H9 (cell line): ENCODE results near the gene ABHD14A. TPM values are rescaled to one million over a fixed set of nuclear protein-coding genes. Genes with fewer than 3 reads are reported as not detected.

Source experiments
- DNase-seq: peaks from one replicate; pipeline ENCODE4 v3.0.0-alpha.2; 2017
- H2AFZ ChIP-seq: one replicate; pipeline ENCODE4 v1.6.1; 2013; ENCODE audit warnings: mild to moderate bottlenecking, low read length, control low read depth, moderate library complexity
- H2AK5ac ChIP-seq: 2 replicates; pipeline ENCODE4 v1.6.1; 2013; ENCODE audit warnings: low read length, control low read depth, mixed read lengths; ENCODE audit not compliant: insufficient read length
- H2BK120ac ChIP-seq: one replicate; pipeline ENCODE4 v1.6.1; 2013; ENCODE audit warnings: low read depth, mild to moderate bottlenecking, low read length, control low read depth, inconsistent platforms; ENCODE audit not compliant: poor library complexity, severe bottlenecking
- H2BK12ac ChIP-seq: 2 replicates; pipeline ENCODE4 v1.6.1; 2013; ENCODE audit warnings: low read length, control low read depth, mixed read lengths, low read depth; ENCODE audit not compliant: insufficient read length
- H2BK15ac ChIP-seq: 2 replicates; pipeline ENCODE4 v1.6.1; 2013; ENCODE audit warnings: low read depth, low read length, control low read depth
- H2BK20ac ChIP-seq: one replicate; pipeline ENCODE4 v1.6.1; 2013; ENCODE audit warnings: low read depth, mild to moderate bottlenecking, low read length, control low read depth, inconsistent platforms; ENCODE audit not compliant: poor library complexity, severe bottlenecking
- H2BK5ac ChIP-seq: 2 replicates; pipeline ENCODE4 v1.6.1; 2013; ENCODE audit warnings: low read length, control low read depth, mixed read lengths; ENCODE audit not compliant: insufficient read length
- H3K14ac ChIP-seq: 2 replicates; pipeline ENCODE4 v1.6.1; 2013; ENCODE audit warnings: low read length, control low read depth; ENCODE audit not compliant: insufficient read depth
- H3K18ac ChIP-seq: 2 replicates; pipeline ENCODE4 v1.6.1; 2013; ENCODE audit warnings: low read depth, mild to moderate bottlenecking, mixed read lengths, low read length, control low read depth; ENCODE audit not compliant: insufficient read length
- H3K23ac ChIP-seq: 2 replicates; pipeline ENCODE4 v1.6.1; 2013; ENCODE audit warnings: low read length, control low read depth, mixed read lengths, low read depth; ENCODE audit not compliant: insufficient read length
- H3K23me2 ChIP-seq: 2 replicates; pipeline ENCODE4 v1.6.1; 2013; ENCODE audit warnings: low read depth, mild to moderate bottlenecking, mixed read lengths, low read length, control low read depth; ENCODE audit not compliant: insufficient read length, poor library complexity, severe bottlenecking
- H3K27ac ChIP-seq: 2 replicates; pipeline ENCODE4 v1.5.1; 2013; ENCODE audit warnings: low read length, control low read depth, mixed read lengths, low read depth; ENCODE audit not compliant: insufficient read length
- H3K27me3 ChIP-seq: 2 replicates; pipeline ENCODE4 v1.6.1; 2013; ENCODE audit warnings: low read length, control low read depth, inconsistent platforms; ENCODE audit not compliant: insufficient read depth
- H3K4ac ChIP-seq: 2 replicates; pipeline ENCODE4 v1.6.1; 2013; ENCODE audit warnings: low read depth, mild to moderate bottlenecking, control low read depth, inconsistent platforms, low read length, moderate library complexity
- H3K4me1 ChIP-seq: 2 replicates; pipeline ENCODE4 v1.6.1; 2013; ENCODE audit warnings: low read length, control low read depth, inconsistent platforms; ENCODE audit not compliant: insufficient read depth
- H3K4me2 ChIP-seq: 2 replicates; pipeline ENCODE4 v1.6.1; 2013; ENCODE audit warnings: low read length, control low read depth, mixed read lengths; ENCODE audit not compliant: insufficient read length, insufficient read depth
- H3K56ac ChIP-seq: 2 replicates; pipeline ENCODE4 v1.6.1; 2013; ENCODE audit warnings: low read depth, mild to moderate bottlenecking, mixed read lengths, low read length, control low read depth; ENCODE audit not compliant: insufficient read length
- H3K79me1 ChIP-seq: 2 replicates; pipeline ENCODE4 v1.6.1; 2013; ENCODE audit warnings: low read depth, mild to moderate bottlenecking, moderate library complexity, low read length, control low read depth, inconsistent platforms; ENCODE audit not compliant: insufficient read depth, poor library complexity, severe bottlenecking
- H3K79me2 ChIP-seq: 2 replicates; pipeline ENCODE4 v1.6.1; 2013; ENCODE audit warnings: low read length, control low read depth, inconsistent platforms; ENCODE audit not compliant: insufficient read depth
- H3K9ac ChIP-seq: 2 replicates; pipeline ENCODE4 v1.6.1; 2013; ENCODE audit warnings: low read length, control low read depth, mixed read lengths; ENCODE audit not compliant: insufficient read length; ENCODE audit errors: extremely low read depth
- H3K9me3 ChIP-seq: one replicate; pipeline ENCODE4 v1.6.1; 2013; ENCODE audit warnings: low read depth, low read length, inconsistent platforms; ENCODE audit not compliant: control insufficient read depth
- H3T11ph ChIP-seq: one replicate; pipeline ENCODE4 v1.6.1; 2013; ENCODE audit warnings: mild to moderate bottlenecking, low read length, control low read depth, inconsistent platforms
- H4K20me1 ChIP-seq: one replicate; pipeline ENCODE4 v1.6.1; 2013; ENCODE audit not compliant: control insufficient read depth, insufficient read length, insufficient read depth
- H4K5ac ChIP-seq: 2 replicates; pipeline ENCODE4 v1.6.1; 2013; ENCODE audit warnings: low read depth, mild to moderate bottlenecking, mixed read lengths, low read length, control low read depth; ENCODE audit not compliant: insufficient read length
- H4K8ac ChIP-seq: replicated peaks from 2 replicates; pipeline ENCODE4 v1.6.1; 2013; ENCODE audit warnings: low read length, control low read depth, mixed read lengths, low read depth; ENCODE audit not compliant: insufficient read length
- H4K91ac ChIP-seq: 2 replicates; pipeline ENCODE4 v1.6.1; 2013; ENCODE audit warnings: low read depth, mild to moderate bottlenecking, moderate library complexity, mixed read lengths, low read length, control low read depth; ENCODE audit not compliant: insufficient read length
- H3K27ac Mint-ChIP-seq, 3 experiments: 2 replicates in 2 of 3; 3 replicates in 1 of 3; pipeline ENCODE4 v1.8.0; 2020 to 2021; ENCODE audit warnings: mixed read lengths in 3 of 3, mild to moderate bottlenecking in 1 of 3, moderate library complexity in 1 of 3
- H3K27me3 Mint-ChIP-seq: 2 replicates; pipeline ENCODE4 v1.8.0; 2021; ENCODE audit warnings: low read depth, mild to moderate bottlenecking, moderate library complexity, mixed read lengths
- H3K36me3 Mint-ChIP-seq, 3 experiments: 2 replicates in 2 of 3; 3 replicates in 1 of 3; pipeline ENCODE4 v1.8.0; 2020 to 2021; ENCODE audit warnings: low read depth in 3 of 3, mixed read lengths in 3 of 3; ENCODE audit not compliant: insufficient read depth in 1 of 3
- H3K4me1 Mint-ChIP-seq, 2 experiments: 2 replicates each; pipeline ENCODE4 v1.8.0; 2020; ENCODE audit warnings: mixed read lengths in 2 of 2
- H3K4me3 Mint-ChIP-seq, 2 experiments: 2 replicates in 1 of 2; 3 replicates in 1 of 2; pipeline ENCODE4 v1.8.0; 2020 to 2021; ENCODE audit warnings: mild to moderate bottlenecking in 2 of 2, mixed read lengths in 2 of 2, moderate library complexity in 1 of 2
- H3K9me3 Mint-ChIP-seq, 2 experiments: 2 replicates in 1 of 2; 3 replicates in 1 of 2; pipeline ENCODE4 v1.8.0; 2020; ENCODE audit warnings: mild to moderate bottlenecking in 2 of 2, mixed read lengths in 2 of 2, moderate library complexity in 1 of 2
- WGBS: extraction: QIAGEN DNeasy Blood & Tissue Kit; methylation state at CpG from one replicate; pipeline ENCODE4 v1.1.7; 2013; ENCODE audit warnings: missing lambda C conversion rate, low lambda C conversion rate, mixed read lengths; ENCODE audit not compliant: insufficient read length; ENCODE audit errors: extremely low coverage; 5-methylcytosine and 5-hydroxymethylcytosine counted together
- total RNA-seq: library from RNA; stranded (reverse); gene quantifications from 2 replicates; pipeline ENCODE4 v1.2.1, GENCODE V29; 2021
- TF ChIP-seq, protein P1 (sequence below): fragments of 200-600 bp; sonication (generic); conservative IDR thresholded peaks from 3 replicates; pipeline ENCODE4 v1.8.0; 2021; ENCODE audit warnings: antibody characterized with exemption, mild to moderate bottlenecking

ABHD14A gene
- total RNA-seq, 1 experiment from 2014 or later: 3.1 TPM

DNA sequence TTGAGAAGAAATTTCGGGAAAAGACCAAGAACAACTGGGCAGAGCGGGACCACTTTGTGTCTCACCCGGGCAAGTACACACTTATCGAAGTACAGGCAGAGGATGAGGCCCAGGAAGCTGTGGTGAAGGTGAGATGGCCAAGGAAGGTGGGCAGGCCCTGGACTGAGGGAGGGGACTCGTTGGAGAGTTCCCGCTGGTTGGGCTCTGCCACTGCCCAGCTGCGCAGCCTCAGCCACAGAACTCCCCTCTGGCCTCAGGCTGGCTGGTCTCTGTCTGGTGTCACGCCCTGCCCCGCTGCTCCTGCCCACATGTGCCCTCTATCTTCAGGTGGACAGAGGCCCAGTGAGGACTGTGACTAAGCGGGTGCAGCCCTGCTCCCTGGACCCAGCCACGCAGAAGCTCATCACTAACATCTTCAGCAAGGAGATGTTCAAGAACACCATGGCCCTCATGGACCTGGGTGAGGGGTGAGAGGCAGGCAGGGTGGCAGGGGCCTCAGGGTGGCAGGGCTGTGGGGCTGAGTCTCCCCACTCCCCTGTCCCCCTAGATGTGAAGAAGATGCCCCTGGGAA lies 30.3 kb upstream of the ABHD14A start:
- TF ChIP-seq, protein P1, sequence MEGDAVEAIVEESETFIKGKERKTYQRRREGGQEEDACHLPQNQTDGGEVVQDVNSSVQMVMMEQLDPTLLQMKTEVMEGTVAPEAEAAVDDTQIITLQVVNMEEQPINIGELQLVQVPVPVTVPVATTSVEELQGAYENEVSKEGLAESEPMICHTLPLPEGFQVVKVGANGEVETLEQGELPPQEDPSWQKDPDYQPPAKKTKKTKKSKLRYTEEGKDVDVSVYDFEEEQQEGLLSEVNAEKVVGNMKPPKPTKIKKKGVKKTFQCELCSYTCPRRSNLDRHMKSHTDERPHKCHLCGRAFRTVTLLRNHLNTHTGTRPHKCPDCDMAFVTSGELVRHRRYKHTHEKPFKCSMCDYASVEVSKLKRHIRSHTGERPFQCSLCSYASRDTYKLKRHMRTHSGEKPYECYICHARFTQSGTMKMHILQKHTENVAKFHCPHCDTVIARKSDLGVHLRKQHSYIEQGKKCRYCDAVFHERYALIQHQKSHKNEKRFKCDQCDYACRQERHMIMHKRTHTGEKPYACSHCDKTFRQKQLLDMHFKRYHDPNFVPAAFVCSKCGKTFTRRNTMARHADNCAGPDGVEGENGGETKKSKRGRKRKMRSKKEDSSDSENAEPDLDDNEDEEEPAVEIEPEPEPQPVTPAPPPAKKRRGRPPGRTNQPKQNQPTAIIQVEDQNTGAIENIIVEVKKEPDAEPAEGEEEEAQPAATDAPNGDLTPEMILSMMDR: no peak
- Histone ChIP-seq H3K4me2 (no peak overlapping the region), H3K79me1 (peaks cover 8% of the 10 kb centered on the region), H3K18ac (no peak overlapping the region), H3K9ac (no peak overlapping the region), H2BK12ac (no peak overlapping the region), H4K20me1 (peaks cover 6% of the 10 kb centered on the region), H3K23me2 (peaks cover 16% of the 10 kb centered on the region), H3K4ac (no peak overlapping the region), H3K56ac (no peak overlapping the region), H2BK15ac (no peak overlapping the region), H4K8ac (no peak overlapping the region), H4K91ac (no peak overlapping the region), H3K23ac (no peak overlapping the region), H3K27ac (no peak overlapping the region), H4K5ac (no peak overlapping the region), H2AK5ac (no peak overlapping the region), H3K79me2 (peaks cover 10% of the 10 kb centered on the region), H3T11ph (no peak overlapping the region), H2BK20ac (no peak overlapping the region), H3K4me1 (0 out of 2 replicates have a peak, but pooled peaks cover 2% of the 10 kb centered on the region), H2BK5ac (no peak overlapping the region), H3K9me3 (no peaks in the 10 kb centered on the region), H3K14ac (no peak overlapping the region), H2AFZ (no peak overlapping the region), H2BK120ac (no peak overlapping the region), H3K27me3 (no peaks in the 10 kb centered on the region)
- H3K27ac Mint-ChIP-seq: no peak overlapping the region
- WGBS: no CpG with 5 or more reads among the region's 11 CpGs
- H3K4me3 Mint-ChIP-seq: no peak overlapping the region
- H3K4me1 Mint-ChIP-seq: peaks cover 14 to 18% of the 10 kb centered on the region in 2 experiments
- no peak for DNase-seq
- peaks cover 67% of the 10 kb centered on the region for H3K27me3 Mint-ChIP-seq
- no peaks in the 10 kb centered on the region for H3K9me3 Mint-ChIP-seq
- peaks cover 3 to 10% (median 9%) of the 10 kb centered on the region in 3 experiments; a peak in 6 of 7 replicates for H3K36me3 Mint-ChIP-seq
